ENCODE measurements around the gene KIF2C. TPM values are rescaled to one million over a fixed set of nuclear protein-coding genes. Genes with fewer than 3 reads are reported as not detected.

The KIF2C gene
- polyA plus RNA-seq, 1 of the 3 experiments (the other 2 are of a cell fraction) = 20.7 TPM

DNA sequence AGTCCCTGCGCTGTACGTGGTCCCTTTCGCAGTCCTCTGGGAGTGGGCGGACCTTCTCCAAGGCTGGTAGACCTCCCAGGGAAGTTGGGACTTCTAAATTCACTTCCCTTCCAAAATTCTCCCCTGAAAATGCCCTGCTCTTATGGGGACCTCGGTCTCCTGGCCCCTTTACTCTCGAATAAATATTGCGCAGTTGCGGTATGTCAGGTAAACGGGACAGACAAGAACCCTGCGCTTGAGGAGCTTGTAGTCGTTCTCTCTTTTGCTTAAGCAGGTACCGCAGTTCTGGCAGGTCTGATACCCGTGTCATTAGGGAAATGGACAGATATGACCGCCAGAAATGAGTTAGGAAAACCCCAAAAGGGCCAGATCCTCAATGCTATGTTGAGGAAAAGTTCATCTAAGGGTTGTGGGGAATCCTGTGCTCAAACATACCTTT, 561 bp downstream of the KIF2C start:
- CTCF ChIA-PET = interaction anchor here (1.3 kb wide), 1 partner anchor 60 kb away, joined by 3 read pairs; the partner anchor contains the start of gene PLK3

More for the DNA sequence above, 561 bp downstream of the KIF2C start:
- Histone ChIP-seq H3K79me2 (ENCODE audit: insufficient read depth) (peaks cover 55% of the 10 kb centered on the region), H3K9ac (peak overlapping the region; percentile 85), H3K36me3 (replicated peaks in 1 of 2; ENCODE audit: control insufficient read depth in 1 of 2, insufficient read depth in 2 of 2, low read length in 1 of 2) (peaks cover 0 to 5% of the 10 kb centered on the region in 2 experiments), H3F3A (replicated peaks; ENCODE audit: insufficient read depth) (peaks cover 9% of the 10 kb centered on the region), H3K4me3 (ENCODE audit: low read depth in 2 of 2, low read length in 1 of 2) (peak overlapping the region; percentile 58 to 85), H3K9me2 (no peaks in the 10 kb centered on the region), H3K27me3 (ENCODE audit: insufficient read depth) (no peaks in the 10 kb centered on the region), H3K4me1 (ENCODE audit: control insufficient read depth in 1 of 2, insufficient read depth in 2 of 2, low read depth in 1 of 2, low read length in 1 of 2) (peaks cover 0 to 5% of the 10 kb centered on the region in 2 experiments; a peak in 2 of 4 replicates), H3K4me2 (peak overlapping the region; percentile 93), H3K9me3 (no peaks in the 10 kb centered on the region), H3K27ac (ENCODE audit: low read depth in 2 of 2, low read length in 1 of 2) (peak overlapping the region; percentile 35 to 89), H4K20me1 (ENCODE audit: insufficient read depth) (no peaks in the 10 kb centered on the region), H2AFZ (ENCODE audit: low read depth) (peak overlapping the region; percentile 87)
- TF ChIP-seq, protein P1, sequence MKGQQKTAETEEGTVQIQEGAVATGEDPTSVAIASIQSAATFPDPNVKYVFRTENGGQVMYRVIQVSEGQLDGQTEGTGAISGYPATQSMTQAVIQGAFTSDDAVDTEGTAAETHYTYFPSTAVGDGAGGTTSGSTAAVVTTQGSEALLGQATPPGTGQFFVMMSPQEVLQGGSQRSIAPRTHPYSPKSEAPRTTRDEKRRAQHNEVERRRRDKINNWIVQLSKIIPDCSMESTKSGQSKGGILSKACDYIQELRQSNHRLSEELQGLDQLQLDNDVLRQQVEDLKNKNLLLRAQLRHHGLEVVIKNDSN (IDR thresholded peaks at IDR 0.05; ENCODE audit: borderline replicate concordance, low read depth) = no peak
- TF ChIP-seq, protein P2, sequence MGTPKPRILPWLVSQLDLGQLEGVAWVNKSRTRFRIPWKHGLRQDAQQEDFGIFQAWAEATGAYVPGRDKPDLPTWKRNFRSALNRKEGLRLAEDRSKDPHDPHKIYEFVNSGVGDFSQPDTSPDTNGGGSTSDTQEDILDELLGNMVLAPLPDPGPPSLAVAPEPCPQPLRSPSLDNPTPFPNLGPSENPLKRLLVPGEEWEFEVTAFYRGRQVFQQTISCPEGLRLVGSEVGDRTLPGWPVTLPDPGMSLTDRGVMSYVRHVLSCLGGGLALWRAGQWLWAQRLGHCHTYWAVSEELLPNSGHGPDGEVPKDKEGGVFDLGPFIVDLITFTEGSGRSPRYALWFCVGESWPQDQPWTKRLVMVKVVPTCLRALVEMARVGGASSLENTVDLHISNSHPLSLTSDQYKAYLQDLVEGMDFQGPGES (IDR thresholded peaks at IDR 0.05; ENCODE audit: low read depth, low read length) = no peak
- TF ChIP-seq CHD2 (IDR thresholded peaks at IDR 0.05; ENCODE audit: low read length, partially characterized antibody) = no peak
- TF ChIP-seq, protein P3, sequence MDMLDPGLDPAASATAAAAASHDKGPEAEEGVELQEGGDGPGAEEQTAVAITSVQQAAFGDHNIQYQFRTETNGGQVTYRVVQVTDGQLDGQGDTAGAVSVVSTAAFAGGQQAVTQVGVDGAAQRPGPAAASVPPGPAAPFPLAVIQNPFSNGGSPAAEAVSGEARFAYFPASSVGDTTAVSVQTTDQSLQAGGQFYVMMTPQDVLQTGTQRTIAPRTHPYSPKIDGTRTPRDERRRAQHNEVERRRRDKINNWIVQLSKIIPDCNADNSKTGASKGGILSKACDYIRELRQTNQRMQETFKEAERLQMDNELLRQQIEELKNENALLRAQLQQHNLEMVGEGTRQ (IDR thresholded peaks at IDR 0.05; ENCODE audit: borderline replicate concordance, low read depth, low read length) = no peak
- no peak for TF ChIP-seq SMC3 (IDR thresholded peaks at IDR 0.05; ENCODE audit: low read depth, low read length)
- TF ChIP-seq RXRA (IDR thresholded peaks at IDR 0.05; ENCODE audit: borderline replicate concordance, low read depth) = no peak
- no peak for TF ChIP-seq JUND (IDR thresholded peaks at IDR 0.05)
- TF ChIP-seq, protein P4, sequence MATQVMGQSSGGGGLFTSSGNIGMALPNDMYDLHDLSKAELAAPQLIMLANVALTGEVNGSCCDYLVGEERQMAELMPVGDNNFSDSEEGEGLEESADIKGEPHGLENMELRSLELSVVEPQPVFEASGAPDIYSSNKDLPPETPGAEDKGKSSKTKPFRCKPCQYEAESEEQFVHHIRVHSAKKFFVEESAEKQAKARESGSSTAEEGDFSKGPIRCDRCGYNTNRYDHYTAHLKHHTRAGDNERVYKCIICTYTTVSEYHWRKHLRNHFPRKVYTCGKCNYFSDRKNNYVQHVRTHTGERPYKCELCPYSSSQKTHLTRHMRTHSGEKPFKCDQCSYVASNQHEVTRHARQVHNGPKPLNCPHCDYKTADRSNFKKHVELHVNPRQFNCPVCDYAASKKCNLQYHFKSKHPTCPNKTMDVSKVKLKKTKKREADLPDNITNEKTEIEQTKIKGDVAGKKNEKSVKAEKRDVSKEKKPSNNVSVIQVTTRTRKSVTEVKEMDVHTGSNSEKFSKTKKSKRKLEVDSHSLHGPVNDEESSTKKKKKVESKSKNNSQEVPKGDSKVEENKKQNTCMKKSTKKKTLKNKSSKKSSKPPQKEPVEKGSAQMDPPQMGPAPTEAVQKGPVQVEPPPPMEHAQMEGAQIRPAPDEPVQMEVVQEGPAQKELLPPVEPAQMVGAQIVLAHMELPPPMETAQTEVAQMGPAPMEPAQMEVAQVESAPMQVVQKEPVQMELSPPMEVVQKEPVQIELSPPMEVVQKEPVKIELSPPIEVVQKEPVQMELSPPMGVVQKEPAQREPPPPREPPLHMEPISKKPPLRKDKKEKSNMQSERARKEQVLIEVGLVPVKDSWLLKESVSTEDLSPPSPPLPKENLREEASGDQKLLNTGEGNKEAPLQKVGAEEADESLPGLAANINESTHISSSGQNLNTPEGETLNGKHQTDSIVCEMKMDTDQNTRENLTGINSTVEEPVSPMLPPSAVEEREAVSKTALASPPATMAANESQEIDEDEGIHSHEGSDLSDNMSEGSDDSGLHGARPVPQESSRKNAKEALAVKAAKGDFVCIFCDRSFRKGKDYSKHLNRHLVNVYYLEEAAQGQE (IDR thresholded peaks at IDR 0.05; ENCODE audit: low read depth, low read length) = no peak
- TF ChIP-seq GABPA (IDR thresholded peaks at IDR 0.05; ENCODE audit: low read depth) = no peak
- no peak for TF ChIP-seq TCF12 (IDR thresholded peaks at IDR 0.05)
- TF ChIP-seq RFX5 (IDR thresholded peaks at IDR 0.05; ENCODE audit: low read length) = no peak
- no peak for TF ChIP-seq NFIC (IDR thresholded peaks at IDR 0.05; ENCODE audit: borderline replicate concordance)
- no peak for TF ChIP-seq POLR2AphosphoS5 (IDR thresholded peaks at IDR 0.05; ENCODE audit: low read depth, low read length)
- no peak for TF ChIP-seq TAF1 (IDR thresholded peaks at IDR 0.05; ENCODE audit: borderline replicate concordance, low read depth, low read length)
- no peak for TF ChIP-seq FOXM1 (IDR thresholded peaks at IDR 0.05; ENCODE audit: low read depth)
- TF ChIP-seq EZH2phosphoT487 (IDR thresholded peaks at IDR 0.05; ENCODE audit: borderline replicate concordance, low read depth) = no peak
- TF ChIP-seq MAX (IDR thresholded peaks at IDR 0.05; ENCODE audit: low read depth) = no peak
- TF ChIP-seq, protein P5, sequence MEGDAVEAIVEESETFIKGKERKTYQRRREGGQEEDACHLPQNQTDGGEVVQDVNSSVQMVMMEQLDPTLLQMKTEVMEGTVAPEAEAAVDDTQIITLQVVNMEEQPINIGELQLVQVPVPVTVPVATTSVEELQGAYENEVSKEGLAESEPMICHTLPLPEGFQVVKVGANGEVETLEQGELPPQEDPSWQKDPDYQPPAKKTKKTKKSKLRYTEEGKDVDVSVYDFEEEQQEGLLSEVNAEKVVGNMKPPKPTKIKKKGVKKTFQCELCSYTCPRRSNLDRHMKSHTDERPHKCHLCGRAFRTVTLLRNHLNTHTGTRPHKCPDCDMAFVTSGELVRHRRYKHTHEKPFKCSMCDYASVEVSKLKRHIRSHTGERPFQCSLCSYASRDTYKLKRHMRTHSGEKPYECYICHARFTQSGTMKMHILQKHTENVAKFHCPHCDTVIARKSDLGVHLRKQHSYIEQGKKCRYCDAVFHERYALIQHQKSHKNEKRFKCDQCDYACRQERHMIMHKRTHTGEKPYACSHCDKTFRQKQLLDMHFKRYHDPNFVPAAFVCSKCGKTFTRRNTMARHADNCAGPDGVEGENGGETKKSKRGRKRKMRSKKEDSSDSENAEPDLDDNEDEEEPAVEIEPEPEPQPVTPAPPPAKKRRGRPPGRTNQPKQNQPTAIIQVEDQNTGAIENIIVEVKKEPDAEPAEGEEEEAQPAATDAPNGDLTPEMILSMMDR (IDR thresholded peaks at IDR 0.05) = no peak
- no peak for TF ChIP-seq RAD21 (IDR thresholded peaks at IDR 0.05; ENCODE audit: low read length)
- WGBS (ENCODE audit: low lambda C conversion rate) = 3% methylated on average over 14 of the region's 14 CpGs
- no peak for DNase-seq
- POLR2A ChIA-PET = no interaction called here
